Epithelial cell of esophagus (primary cell): ENCODE results near the gene ADGRD1.

Experiments
- DNase-seq: peaks from one replicate; pipeline ENCODE4 v3.0.0; 2010; ENCODE audit warnings: low read depth
- H3K4me3 ChIP-seq: 2 replicates; pipeline ENCODE4 v1.5.1; 2011; ENCODE audit warnings: mild to moderate bottlenecking, low read length, control low read depth
- TF ChIP-seq, protein P1 (sequence below): IDR thresholded peaks from 2 replicates; pipeline ENCODE4 v1.5.1; 2011; ENCODE audit warnings: low read depth, mild to moderate bottlenecking, low read length, control low read depth, inconsistent platforms; ENCODE audit not compliant: insufficient read depth; ENCODE audit errors: missing control alignments

ADGRD1 gene

DNA sequence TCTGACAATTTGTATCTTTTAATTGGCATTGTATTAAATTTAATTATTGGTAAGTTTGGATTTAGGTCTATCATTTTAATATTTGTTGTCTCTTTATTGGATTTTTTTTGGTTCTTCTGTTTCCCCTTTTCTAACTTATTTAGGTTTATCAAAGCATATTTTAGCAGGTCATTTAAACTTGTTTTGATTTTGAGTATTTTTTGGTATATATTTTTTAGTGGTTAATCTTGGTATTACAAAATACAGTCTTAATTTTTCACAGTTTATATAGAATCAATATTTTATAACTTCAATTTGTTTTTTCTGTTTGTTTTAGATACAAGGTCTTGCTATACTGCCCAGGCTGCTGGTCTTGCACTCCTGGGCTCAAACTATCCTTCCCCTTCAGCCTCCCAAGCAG is 15.5 kb upstream of the ADGRD1 start:
- TF ChIP-seq, protein P1, sequence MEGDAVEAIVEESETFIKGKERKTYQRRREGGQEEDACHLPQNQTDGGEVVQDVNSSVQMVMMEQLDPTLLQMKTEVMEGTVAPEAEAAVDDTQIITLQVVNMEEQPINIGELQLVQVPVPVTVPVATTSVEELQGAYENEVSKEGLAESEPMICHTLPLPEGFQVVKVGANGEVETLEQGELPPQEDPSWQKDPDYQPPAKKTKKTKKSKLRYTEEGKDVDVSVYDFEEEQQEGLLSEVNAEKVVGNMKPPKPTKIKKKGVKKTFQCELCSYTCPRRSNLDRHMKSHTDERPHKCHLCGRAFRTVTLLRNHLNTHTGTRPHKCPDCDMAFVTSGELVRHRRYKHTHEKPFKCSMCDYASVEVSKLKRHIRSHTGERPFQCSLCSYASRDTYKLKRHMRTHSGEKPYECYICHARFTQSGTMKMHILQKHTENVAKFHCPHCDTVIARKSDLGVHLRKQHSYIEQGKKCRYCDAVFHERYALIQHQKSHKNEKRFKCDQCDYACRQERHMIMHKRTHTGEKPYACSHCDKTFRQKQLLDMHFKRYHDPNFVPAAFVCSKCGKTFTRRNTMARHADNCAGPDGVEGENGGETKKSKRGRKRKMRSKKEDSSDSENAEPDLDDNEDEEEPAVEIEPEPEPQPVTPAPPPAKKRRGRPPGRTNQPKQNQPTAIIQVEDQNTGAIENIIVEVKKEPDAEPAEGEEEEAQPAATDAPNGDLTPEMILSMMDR, result no peak
- no peak overlapping the region for H3K4me3 ChIP-seq
- no peak for DNase-seq

DNA sequence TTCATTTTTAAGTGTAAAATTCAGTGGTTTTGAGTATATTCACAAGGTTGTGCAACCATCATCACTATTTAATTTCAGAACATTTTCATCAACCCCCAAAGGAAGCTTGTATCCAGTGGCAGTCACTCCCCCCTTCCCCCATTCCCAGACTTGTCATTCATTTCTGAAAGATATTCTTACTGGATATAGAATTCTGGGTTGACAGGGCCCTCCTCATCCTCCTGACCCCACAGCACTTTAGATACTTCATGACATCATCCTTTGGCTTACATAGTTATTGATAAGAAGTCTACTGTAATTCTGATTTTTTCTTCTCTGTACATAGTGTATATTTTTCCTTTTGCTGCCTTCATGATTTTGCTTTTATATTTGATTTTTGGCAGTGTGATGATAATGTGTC is 8.8 kb upstream of the ADGRD1 start:
- no peak overlapping the region for H3K4me3 ChIP-seq
- DNase-seq, result no peak
- TF ChIP-seq, protein P1, result no peak

DNA sequence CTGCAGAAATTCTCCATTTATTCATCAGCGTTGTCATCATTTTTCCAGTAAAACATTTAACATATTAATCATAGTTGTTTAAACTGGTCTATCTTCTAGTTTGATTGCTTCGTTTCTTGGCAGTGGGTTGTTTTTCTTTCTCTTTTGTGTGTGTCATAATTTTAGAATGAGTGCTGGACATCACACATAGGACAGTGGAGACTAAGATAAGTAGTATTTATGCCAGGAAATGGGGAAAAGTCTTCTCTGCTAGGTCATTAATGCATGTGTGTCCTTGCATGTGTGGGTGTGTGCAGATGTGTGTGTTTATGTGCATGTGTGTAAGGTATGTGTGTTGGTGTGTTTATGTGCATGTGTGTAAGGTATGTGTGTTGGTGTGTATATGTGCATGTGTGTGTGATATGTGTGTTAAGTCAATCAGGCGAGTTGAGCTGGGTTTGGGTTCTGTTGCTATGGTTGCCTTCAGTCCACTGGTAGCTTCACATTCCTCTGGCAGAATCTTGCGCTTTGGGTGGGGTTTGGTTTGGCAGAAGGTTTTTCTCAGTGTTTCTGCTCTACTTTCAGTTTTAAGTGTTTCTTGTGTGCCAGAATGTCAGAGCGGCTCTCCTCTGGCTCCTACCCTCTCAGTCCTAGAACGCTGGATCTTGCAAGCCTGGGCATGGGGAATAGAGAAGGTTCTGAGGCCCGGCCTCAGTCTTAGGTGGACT is 7.8 kb upstream of the ADGRD1 start:
- TF ChIP-seq, protein P1, result no peak
- no peak overlapping the region for H3K4me3 ChIP-seq
- no peak for DNase-seq

DNA sequence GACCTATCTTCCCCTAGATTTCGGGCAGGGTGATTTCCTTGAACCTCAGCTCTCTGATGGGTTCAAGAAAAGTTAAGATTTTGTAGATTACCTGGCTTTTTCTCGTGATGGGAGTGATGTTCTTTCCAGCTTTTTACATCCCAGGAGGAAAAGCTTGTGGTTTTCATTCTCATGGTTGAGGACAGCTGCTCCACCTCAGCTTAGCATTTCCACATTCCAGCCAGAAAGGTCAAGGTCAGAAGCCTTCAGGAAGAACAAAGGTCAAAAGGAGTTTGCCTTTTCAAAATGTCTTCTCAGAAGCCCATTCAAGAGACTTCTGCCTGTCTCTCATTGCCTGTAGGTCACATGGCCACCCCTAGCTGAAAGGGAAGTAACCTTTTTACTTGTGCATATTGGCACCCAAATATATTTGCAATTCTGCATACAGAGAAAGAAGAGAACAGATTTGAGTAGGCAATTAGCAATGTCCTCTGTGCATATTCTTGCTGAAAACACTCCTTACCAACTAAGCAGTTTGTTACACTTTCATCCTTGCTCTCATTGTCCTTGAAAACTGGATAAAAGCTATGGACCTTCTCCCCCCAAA is 6.6 kb upstream of the ADGRD1 start:
- no peak for DNase-seq
- H3K4me3 ChIP-seq, result no peak overlapping the region
- TF ChIP-seq, protein P1, result no peak

DNA sequence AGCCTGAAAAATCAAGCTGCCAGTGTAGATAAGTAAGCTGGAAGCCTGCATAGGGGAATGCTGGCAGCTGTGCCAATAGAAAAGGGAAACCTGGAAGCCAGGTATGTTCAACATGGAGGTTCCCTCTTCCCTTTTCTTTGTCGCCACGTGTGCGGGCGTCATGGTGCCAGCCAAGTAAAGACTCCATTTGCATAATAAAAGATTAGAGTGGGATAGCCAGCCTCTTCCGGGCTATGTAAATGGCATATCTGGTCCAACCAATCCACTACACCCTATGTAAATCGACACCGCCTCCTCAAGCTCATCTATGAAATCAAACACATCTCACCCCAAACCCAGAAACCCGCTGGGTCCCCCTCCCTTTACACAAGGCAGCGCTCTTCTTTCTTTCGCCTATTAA is 5.6 kb upstream of the ADGRD1 start:
- no peak for DNase-seq
- H3K4me3 ChIP-seq, result no peak overlapping the region
- TF ChIP-seq, protein P1, result no peak

DNA sequence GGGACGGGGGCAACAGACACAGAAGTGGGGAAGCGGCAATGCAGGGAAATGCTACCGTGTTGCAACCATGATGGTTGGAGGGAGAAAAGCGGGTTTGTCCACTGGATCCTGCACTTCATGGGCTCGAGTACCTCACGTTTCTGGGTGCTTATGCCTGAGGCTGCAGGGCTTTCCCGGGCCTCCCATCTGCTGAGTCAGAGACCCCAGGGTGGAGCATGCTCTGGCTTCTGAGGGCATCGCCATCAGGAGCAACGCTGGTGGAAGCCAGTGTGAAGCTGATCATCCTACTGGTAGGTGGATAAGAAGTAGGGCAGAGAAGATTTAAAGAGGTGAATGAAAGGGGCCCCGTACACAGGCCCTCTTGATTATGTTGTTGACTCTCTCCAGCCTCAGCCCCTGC is 5.0 kb upstream of the ADGRD1 start:
- TF ChIP-seq, protein P1, result no peak
- no peak for DNase-seq
- H3K4me3 ChIP-seq, result no peak overlapping the region

DNA sequence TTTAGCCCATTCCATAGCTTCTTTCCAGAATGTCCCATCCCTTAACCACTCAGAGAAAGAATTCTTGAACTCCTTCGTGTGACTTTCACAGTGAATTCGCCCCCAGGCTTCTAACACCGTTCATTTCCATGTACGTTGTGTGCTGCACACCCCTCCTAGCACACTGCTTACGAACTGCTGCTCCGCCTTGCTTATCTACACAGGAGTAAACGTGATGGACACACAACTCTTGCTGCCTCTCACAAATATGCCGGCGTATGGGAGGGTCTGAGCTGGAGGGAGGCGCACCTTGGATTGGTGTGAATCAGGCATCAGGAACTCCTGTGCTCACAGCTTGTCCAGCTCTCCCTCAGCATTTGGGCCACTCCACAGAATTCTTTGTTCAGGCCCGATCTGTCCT is 3.9 kb upstream of the ADGRD1 start:
- TF ChIP-seq, protein P1, result no peak
- no peak overlapping the region for H3K4me3 ChIP-seq
- no peak for DNase-seq
